Mucosa of stomach (tissue), 1 donor: ENCODE data around the gene TBC1D8.

Source experiments
- H3K27me3 ChIP-seq: one replicate; pipeline ENCODE4 v1.7.0; 2013; ENCODE audit warnings: mild to moderate bottlenecking, low read length; ENCODE audit not compliant: control insufficient read depth, insufficient read depth
- H3K36me3 ChIP-seq: one replicate; pipeline ENCODE4 v1.7.0; 2013; ENCODE audit warnings: low read length; ENCODE audit not compliant: control insufficient read depth, insufficient read depth
- H3K4me1 ChIP-seq: one replicate; pipeline ENCODE4 v1.7.0; 2013; ENCODE audit warnings: mild to moderate bottlenecking, low read length; ENCODE audit not compliant: control insufficient read depth, insufficient read depth
- H3K4me3 ChIP-seq: one replicate; pipeline ENCODE4 v1.7.0; 2013; ENCODE audit warnings: low read length
- H3K9ac ChIP-seq: one replicate; pipeline ENCODE4 v1.7.0; 2013; ENCODE audit warnings: mild to moderate bottlenecking, low read length, moderate library complexity
- H3K9me3 ChIP-seq: one replicate; pipeline ENCODE4 v1.7.0; 2013; ENCODE audit warnings: mild to moderate bottlenecking, low read length, moderate library complexity; ENCODE audit not compliant: control insufficient read depth
- donor health status: Pancreatic carcinoma.

Gene TBC1D8

GRCh38 chr2:101025561-101025960 is 125.6 kb downstream of the TBC1D8 start:
- no peaks in the 10 kb centered on the region for H3K4me1 ChIP-seq
- H3K4me3 ChIP-seq: no peak overlapping the region

GRCh38 chr2:101023327-101024107 is 127.7 kb downstream of the TBC1D8 start:
- peaks cover 4% of the 10 kb centered on the region for H3K36me3 ChIP-seq
- H3K4me3 ChIP-seq: no peak overlapping the region
- H3K27me3 ChIP-seq: no peaks in the 10 kb centered on the region
- no peaks in the 10 kb centered on the region for H3K4me1 ChIP-seq
- H3K9me3 ChIP-seq: no peaks in the 10 kb centered on the region
- H3K9ac ChIP-seq: no peak overlapping the region

More at GRCh38 chr2:101025561-101025960, 125.6 kb downstream of the TBC1D8 start:
- no peaks in the 10 kb centered on the region for H3K27me3 ChIP-seq
- no peaks in the 10 kb centered on the region for H3K9me3 ChIP-seq
- H3K36me3 ChIP-seq: peaks cover 4% of the 10 kb centered on the region
- H3K9ac ChIP-seq: no peak overlapping the region

- Histone ChIP-seq H3K27me3 (no peaks in the 10 kb centered on the region), H3K4me3 (no peak overlapping the region), H3K36me3 (peaks cover 4% of the 10 kb centered on the region), H3K9me3 (no peaks in the 10 kb centered on the region), H3K9ac (no peak overlapping the region), H3K4me1 (no peaks in the 10 kb centered on the region)
Measured at GRCh38 chr2:101022221-101022620, 129.0 kb downstream of the TBC1D8 start.

- H3K9me3 ChIP-seq: no peaks in the 10 kb centered on the region
- H3K9ac ChIP-seq: no peak overlapping the region
- H3K4me1 ChIP-seq: no peaks in the 10 kb centered on the region
- peaks cover 4% of the 10 kb centered on the region for H3K36me3 ChIP-seq
- H3K4me3 ChIP-seq: no peak overlapping the region
- H3K27me3 ChIP-seq: no peaks in the 10 kb centered on the region
Measured at GRCh38 chr2:101018934-101019333, 132.2 kb downstream of the TBC1D8 start.

GRCh38 chr2:101017371-101017770 is 133.8 kb downstream of the TBC1D8 start:
- Histone ChIP-seq H3K36me3 (peaks cover 4% of the 10 kb centered on the region), H3K9ac (no peak overlapping the region), H3K9me3 (no peaks in the 10 kb centered on the region), H3K4me1 (no peaks in the 10 kb centered on the region), H3K27me3 (no peaks in the 10 kb centered on the region), H3K4me3 (no peak overlapping the region)

- no peak overlapping the region for H3K4me3 ChIP-seq
- no peaks in the 10 kb centered on the region for H3K4me1 ChIP-seq
- H3K9ac ChIP-seq: no peak overlapping the region
- no peaks in the 10 kb centered on the region for H3K9me3 ChIP-seq
- no peaks in the 10 kb centered on the region for H3K27me3 ChIP-seq
- H3K36me3 ChIP-seq: peaks cover 3% of the 10 kb centered on the region
Measured at GRCh38 chr2:101014264-101014857, 136.8 kb downstream of the TBC1D8 start.

- Histone ChIP-seq H3K36me3 (peaks cover 5% of the 10 kb centered on the region), H3K9ac (no peak overlapping the region)
Measured at GRCh38 chr2:101012706-101013181, 138.4 kb downstream of the TBC1D8 start.

GRCh38 chr2:101012054-101012705 is 139.0 kb downstream of the TBC1D8 start:
- Histone ChIP-seq H3K27me3 (no peaks in the 10 kb centered on the region), H3K36me3 (peaks cover 11% of the 10 kb centered on the region), H3K9me3 (no peaks in the 10 kb centered on the region), H3K4me1 (no peaks in the 10 kb centered on the region), H3K9ac (no peak overlapping the region), H3K4me3 (no peak overlapping the region)

More at GRCh38 chr2:101012706-101013181, 138.4 kb downstream of the TBC1D8 start:
- Histone ChIP-seq H3K4me1 (no peaks in the 10 kb centered on the region), H3K9me3 (no peaks in the 10 kb centered on the region), H3K4me3 (no peak overlapping the region), H3K27me3 (no peaks in the 10 kb centered on the region)

GRCh38 chr2:101011152-101011551 is 140.0 kb downstream of the TBC1D8 start:
- no peak overlapping the region for H3K9ac ChIP-seq
- peaks cover 14% of the 10 kb centered on the region for H3K36me3 ChIP-seq
- no peaks in the 10 kb centered on the region for H3K27me3 ChIP-seq

GRCh38 chr2:101007415-101008345 is 143.5 kb downstream of the TBC1D8 start:
- Histone ChIP-seq H3K36me3 (peaks cover 30% of the 10 kb centered on the region), H3K27me3 (no peaks in the 10 kb centered on the region), H3K4me1 (peaks cover 14% of the 10 kb centered on the region), H3K9ac (no peak overlapping the region), H3K4me3 (no peak overlapping the region), H3K9me3 (no peaks in the 10 kb centered on the region)

More at GRCh38 chr2:101011152-101011551, 140.0 kb downstream of the TBC1D8 start:
- H3K4me1 ChIP-seq: no peaks in the 10 kb centered on the region
- no peak overlapping the region for H3K4me3 ChIP-seq
- no peaks in the 10 kb centered on the region for H3K9me3 ChIP-seq

GRCh38 chr2:101006065-101006715 is 145.0 kb downstream of the TBC1D8 start:
- H3K36me3 ChIP-seq: peaks cover 27% of the 10 kb centered on the region
- no peak overlapping the region for H3K9ac ChIP-seq
- no peaks in the 10 kb centered on the region for H3K9me3 ChIP-seq
- no peak overlapping the region for H3K4me3 ChIP-seq
- no peaks in the 10 kb centered on the region for H3K27me3 ChIP-seq
- peaks cover 17% of the 10 kb centered on the region for H3K4me1 ChIP-seq
